ENCODE measurements around the gene ZEB2. TPM values are rescaled to one million over a fixed set of nuclear protein-coding genes. Genes with fewer than 3 reads are reported as not detected.
A peak's percentile ranks its signal among the peaks of the same experiment; 100 is the strongest.

Gene ZEB2
- total RNA-seq, 1 donor from 2014 or later, result 95.4 TPM

DNA sequence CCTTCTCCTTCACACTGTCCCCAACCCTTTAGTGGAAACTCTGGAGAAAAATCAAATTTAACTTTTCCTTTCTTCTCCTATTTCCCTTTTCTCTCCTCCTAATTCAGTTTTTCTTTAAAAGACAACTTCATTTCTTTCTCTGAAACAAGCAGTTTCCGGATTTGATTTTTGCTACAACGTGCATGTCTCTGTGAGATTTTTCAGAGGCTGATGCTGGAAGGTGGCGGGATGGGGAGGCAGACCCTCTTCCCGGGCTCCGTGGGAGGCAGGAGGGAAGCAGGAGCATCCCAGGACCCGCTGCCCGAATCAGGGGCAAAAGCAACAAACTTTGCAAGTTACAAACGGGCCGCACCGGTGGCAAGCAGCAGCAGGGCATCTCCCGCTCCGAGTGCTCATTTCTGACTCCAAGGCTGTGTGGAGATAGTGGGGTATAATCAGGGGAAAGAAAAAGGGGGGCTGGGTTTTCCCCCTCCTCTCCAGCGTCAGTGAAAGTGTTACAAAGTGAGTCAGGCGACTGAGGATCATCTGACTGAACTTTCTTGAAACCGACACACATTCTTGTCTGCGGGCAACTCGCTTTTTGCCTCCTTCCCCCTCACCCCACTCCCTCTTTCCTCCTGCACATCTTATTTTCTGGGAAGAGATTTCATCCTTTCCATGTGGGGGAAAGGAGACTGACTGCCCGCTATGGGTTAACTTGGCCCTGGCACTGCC is 6.4 kb downstream of the ZEB2 start:
- Mint-ChIP-seq H3K4me1 (ENCODE audit: low read depth) (peaks cover 69% of the 10 kb centered on the region), H3K27ac (ENCODE audit: unreplicated experiment) (peak overlapping the region; percentile 98), H3K36me3 (ENCODE audit: low read depth) (peaks cover 7% of the 10 kb centered on the region)

DNA sequence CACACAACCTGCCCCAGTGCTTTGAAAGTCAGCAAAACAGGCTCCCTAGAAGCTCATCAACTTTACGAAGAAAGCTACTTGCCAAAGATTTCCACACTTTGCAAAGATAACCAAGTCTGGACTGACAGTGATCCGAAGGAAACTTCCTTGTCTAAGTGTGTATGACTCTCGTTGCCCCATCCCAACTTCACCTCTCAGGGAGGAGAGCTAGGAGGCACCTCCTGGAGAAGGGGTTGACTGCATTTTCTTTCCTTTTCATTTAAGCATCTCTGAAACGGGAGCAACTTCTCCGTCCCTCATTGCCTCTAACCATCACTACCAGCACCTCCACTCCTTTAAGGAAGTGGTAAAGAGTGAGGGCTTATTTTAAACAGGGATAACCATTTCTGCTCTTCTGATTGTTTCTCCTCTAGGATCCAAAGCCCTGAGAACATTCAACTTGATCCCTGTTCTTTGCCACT is 7.0 kb downstream of the ZEB2 start:
- TF ChIP-seq, protein P1, sequence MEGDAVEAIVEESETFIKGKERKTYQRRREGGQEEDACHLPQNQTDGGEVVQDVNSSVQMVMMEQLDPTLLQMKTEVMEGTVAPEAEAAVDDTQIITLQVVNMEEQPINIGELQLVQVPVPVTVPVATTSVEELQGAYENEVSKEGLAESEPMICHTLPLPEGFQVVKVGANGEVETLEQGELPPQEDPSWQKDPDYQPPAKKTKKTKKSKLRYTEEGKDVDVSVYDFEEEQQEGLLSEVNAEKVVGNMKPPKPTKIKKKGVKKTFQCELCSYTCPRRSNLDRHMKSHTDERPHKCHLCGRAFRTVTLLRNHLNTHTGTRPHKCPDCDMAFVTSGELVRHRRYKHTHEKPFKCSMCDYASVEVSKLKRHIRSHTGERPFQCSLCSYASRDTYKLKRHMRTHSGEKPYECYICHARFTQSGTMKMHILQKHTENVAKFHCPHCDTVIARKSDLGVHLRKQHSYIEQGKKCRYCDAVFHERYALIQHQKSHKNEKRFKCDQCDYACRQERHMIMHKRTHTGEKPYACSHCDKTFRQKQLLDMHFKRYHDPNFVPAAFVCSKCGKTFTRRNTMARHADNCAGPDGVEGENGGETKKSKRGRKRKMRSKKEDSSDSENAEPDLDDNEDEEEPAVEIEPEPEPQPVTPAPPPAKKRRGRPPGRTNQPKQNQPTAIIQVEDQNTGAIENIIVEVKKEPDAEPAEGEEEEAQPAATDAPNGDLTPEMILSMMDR (IDR thresholded peaks at IDR 0.05), result no peak
- H3K27me3 Mint-ChIP-seq (ENCODE audit: low read depth), result no peaks in the 10 kb centered on the region

More for the DNA sequence above, 6.4 kb downstream of the ZEB2 start:
- H3K27me3 Mint-ChIP-seq (ENCODE audit: low read depth), result no peaks in the 10 kb centered on the region
- peak overlapping the region; percentile 79 for H3K4me3 Mint-ChIP-seq (ENCODE audit: unreplicated experiment)
- DNase-seq (ENCODE audit: low spot score), result no peak
- TF ChIP-seq, protein P1 (IDR thresholded peaks at IDR 0.05), result no peak
- no peaks in the 10 kb centered on the region for H3K9me3 Mint-ChIP-seq (ENCODE audit: low read depth)

DNA sequence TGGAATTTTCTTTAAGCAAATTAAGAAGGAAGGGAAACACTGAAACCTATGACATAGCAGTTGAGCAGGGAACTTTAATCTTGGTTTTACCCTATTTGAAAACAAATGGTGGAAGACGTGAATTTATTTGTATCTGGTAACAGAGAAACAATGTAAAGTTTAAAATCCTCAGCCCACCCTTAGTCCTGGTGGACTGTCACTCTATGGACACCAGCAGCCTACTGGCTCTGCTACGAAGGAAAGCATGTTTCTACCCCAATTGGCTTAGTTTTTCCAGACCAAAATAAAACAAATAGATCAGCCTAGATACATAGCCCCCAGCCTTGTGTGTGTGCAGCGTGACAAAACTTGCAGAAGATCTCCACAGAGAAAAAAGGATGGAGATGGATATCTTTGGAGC is 7.4 kb downstream of the ZEB2 start:
- peaks cover 7% of the 10 kb centered on the region for H3K36me3 Mint-ChIP-seq (ENCODE audit: low read depth)
- H3K4me3 Mint-ChIP-seq (ENCODE audit: unreplicated experiment), result peak overlapping the region; percentile 79
- no peak for DNase-seq (ENCODE audit: low spot score)
- H3K4me1 Mint-ChIP-seq (ENCODE audit: low read depth), result peaks cover 80% of the 10 kb centered on the region
- H3K9me3 Mint-ChIP-seq (ENCODE audit: low read depth), result no peaks in the 10 kb centered on the region
- H3K27me3 Mint-ChIP-seq (ENCODE audit: low read depth), result no peaks in the 10 kb centered on the region
- H3K27ac Mint-ChIP-seq (ENCODE audit: unreplicated experiment), result peak overlapping the region; percentile 98
- TF ChIP-seq, protein P1 (IDR thresholded peaks at IDR 0.05), result no peak

More for the DNA sequence above, 7.0 kb downstream of the ZEB2 start:
- peaks cover 75% of the 10 kb centered on the region for H3K4me1 Mint-ChIP-seq (ENCODE audit: low read depth)
- no peaks in the 10 kb centered on the region for H3K9me3 Mint-ChIP-seq (ENCODE audit: low read depth)
- H3K4me3 Mint-ChIP-seq (ENCODE audit: unreplicated experiment), result peak overlapping the region; percentile 79
- H3K27ac Mint-ChIP-seq (ENCODE audit: unreplicated experiment), result peak overlapping the region; percentile 98
- no peak for DNase-seq (ENCODE audit: low spot score)
- H3K36me3 Mint-ChIP-seq (ENCODE audit: low read depth), result peaks cover 7% of the 10 kb centered on the region

GRCh38 chr2:144511937-144512336 is 8.0 kb downstream of the ZEB2 start:
- Mint-ChIP-seq H3K4me3 (ENCODE audit: unreplicated experiment) (no peak overlapping the region), H3K27me3 (ENCODE audit: low read depth) (no peaks in the 10 kb centered on the region), H3K27ac (ENCODE audit: unreplicated experiment) (peak overlapping the region; percentile 98), H3K9me3 (ENCODE audit: low read depth) (no peaks in the 10 kb centered on the region), H3K4me1 (ENCODE audit: low read depth) (peaks cover 85% of the 10 kb centered on the region), H3K36me3 (ENCODE audit: low read depth) (peaks cover 5% of the 10 kb centered on the region)
- TF ChIP-seq, protein P1 (IDR thresholded peaks at IDR 0.05), result peak; percentile 48
- DNase-seq (ENCODE audit: low spot score), result no peak

DNA sequence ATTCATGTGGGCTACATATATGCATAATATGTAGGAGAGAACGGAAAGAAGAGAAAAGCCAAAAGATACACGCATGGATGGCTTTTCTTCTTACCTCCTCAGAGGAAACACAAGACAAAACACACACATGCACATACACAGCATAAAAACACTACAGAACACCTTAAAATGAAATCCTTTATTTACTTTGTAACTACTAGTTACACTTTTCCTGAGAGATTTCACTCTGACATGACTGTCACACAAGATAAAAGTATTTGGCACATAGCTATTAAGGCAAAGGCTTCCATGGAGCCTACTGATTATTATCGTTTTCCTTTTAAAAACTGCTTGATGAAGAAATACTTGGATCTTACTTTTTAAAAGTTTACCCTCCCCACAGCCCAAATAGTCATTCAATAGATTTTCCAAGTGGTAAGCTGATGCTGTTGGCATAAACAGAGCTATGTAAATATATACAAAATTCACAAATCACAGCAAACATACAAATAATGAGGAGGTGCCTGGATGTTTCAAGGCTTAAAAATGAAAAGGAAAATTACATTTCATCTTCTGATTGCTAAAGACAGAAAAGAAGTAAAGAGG is 8.6 kb downstream of the ZEB2 start:
- no peak for DNase-seq (ENCODE audit: low spot score)
- Mint-ChIP-seq H3K4me3 (ENCODE audit: unreplicated experiment) (peak overlapping the region; percentile 64), H3K4me1 (ENCODE audit: low read depth) (peaks cover 91% of the 10 kb centered on the region), H3K36me3 (ENCODE audit: low read depth) (peaks cover 5% of the 10 kb centered on the region), H3K27me3 (ENCODE audit: low read depth) (no peaks in the 10 kb centered on the region), H3K9me3 (ENCODE audit: low read depth) (no peaks in the 10 kb centered on the region), H3K27ac (ENCODE audit: unreplicated experiment) (peak overlapping the region; percentile 93)
- TF ChIP-seq, protein P1 (IDR thresholded peaks at IDR 0.05), result no peak
